Endothelial cell of umbilical vein (primary cell): Measurements from ENCODE around the gene SSB. TPM values are rescaled to one million over a fixed set of nuclear protein-coding genes. Genes with fewer than 3 reads are reported as not detected.

ENCODE experiments used
- BruUV-seq: library from RNA; stranded (reverse); fragments of 400-500 nt; replicated peaks from 2 replicates; lab custom pipeline; 2021; lab: Mats Ljungman, UMichigan
- CTCF ChIA-PET: fragments of 300-600, 350-600 bp; sonication (Branson Sonifier 250); formaldehyde crosslinking; loops from one replicate; lab custom pipeline; 2021; ENCODE audit warnings: antibody characterized with exemption, inconsistent platforms; lab: Charles Lee
- POLR2A ChIA-PET: fragments of 300-600, 350-600 bp; sonication (Branson Sonifier 250); formaldehyde crosslinking; loops from one replicate; lab custom pipeline; 2021; ENCODE audit warnings: antibody characterized with exemption, inconsistent platforms; lab: Charles Lee
- DNase-seq: peaks from one replicate; pipeline ENCODE4 v3.0.0-alpha.2; 2011; ENCODE audit warnings: low read depth, low spot score
- FAIRE-seq: peaks from 2 replicates; lab custom pipeline; 2011; peaks lifted over from hg19 to GRCh38; lab: Jason Lieb, UNC
- H2AFZ ChIP-seq: 2 replicates; pipeline ENCODE4 v1.6.0; 2012; ENCODE audit warnings: low read depth, low read length, control low read depth, inconsistent platforms
- H3K27ac ChIP-seq: 2 replicates; pipeline ENCODE4 v1.5.1; 2011; ENCODE audit warnings: low read depth, mild to moderate bottlenecking, control low read depth, low read length, moderate library complexity; ENCODE audit not compliant: insufficient read depth
- H3K27me3 ChIP-seq, 2 experiments: 2 replicates each; pipeline versions ENCODE4 v1.6.0 to v1.6.1; 2011; ENCODE audit warnings: low read length in 2 of 2, mixed read lengths in 1 of 2; ENCODE audit not compliant: control insufficient read depth in 2 of 2, insufficient read depth in 2 of 2
- H3K36me3 ChIP-seq, 2 experiments: 2 replicates in 1 of 2; 3 replicates in 1 of 2; pipeline ENCODE4 v1.5.1; 2011; ENCODE audit warnings: low read length in 2 of 2, mild to moderate bottlenecking in 1 of 2, moderate library complexity in 1 of 2; ENCODE audit not compliant: control insufficient read depth in 2 of 2, insufficient read depth in 2 of 2; ENCODE audit errors: extremely low read depth in 1 of 2
- H3K4me1 ChIP-seq: 3 replicates; pipeline ENCODE4 v1.5.1; 2011; ENCODE audit warnings: mild to moderate bottlenecking, low read length; ENCODE audit not compliant: control insufficient read depth, insufficient read depth; ENCODE audit errors: extremely low read depth
- H3K4me2 ChIP-seq: 2 replicates; pipeline ENCODE4 v1.6.1; 2011; ENCODE audit warnings: low read length, control low read depth, mixed read lengths; ENCODE audit not compliant: insufficient read depth
- H3K4me3 ChIP-seq, 3 experiments: fragments of 200-600 bp in 1 of 3; sonication (generic), shearing (Covaris generic) in 1 of 3; replicated peaks in 1 of 3; 2 replicates each; pipeline ENCODE4 v1.5.1; 2011 to 2016; ENCODE audit warnings: control low read depth in 3 of 3, low read length in 3 of 3, mild to moderate bottlenecking in 2 of 3, inconsistent platforms in 1 of 3, low read depth in 1 of 3, moderate library complexity in 1 of 3; ENCODE audit not compliant: insufficient read depth in 1 of 3
- H3K79me2 ChIP-seq: 2 replicates; pipeline ENCODE4 v1.6.0; 2012; ENCODE audit warnings: low read length, inconsistent platforms; ENCODE audit not compliant: control insufficient read depth, insufficient read depth
- H3K9ac ChIP-seq: replicated peaks from 2 replicates; pipeline ENCODE3; 2011; ENCODE audit warnings: low read length, control low read depth; ENCODE audit not compliant: insufficient read depth; ENCODE audit errors: extremely low read depth
- H3K9me1 ChIP-seq: replicated peaks from 3 replicates; pipeline ENCODE4 v1.6.0; 2011; ENCODE audit warnings: mild to moderate bottlenecking, low read length; ENCODE audit not compliant: control insufficient read depth, insufficient read depth; ENCODE audit errors: extremely low read depth
- H3K9me3 ChIP-seq: replicated peaks from 2 replicates; pipeline ENCODE4 v1.5.1; 2012; ENCODE audit warnings: low read length, inconsistent platforms; ENCODE audit not compliant: control insufficient read depth, insufficient read depth
- H4K20me1 ChIP-seq: replicated peaks from 2 replicates; pipeline ENCODE3; 2011; ENCODE audit warnings: mild to moderate bottlenecking, low read length; ENCODE audit not compliant: control insufficient read depth, insufficient read depth; ENCODE audit errors: extremely low read depth
- GATA2 ChIP-seq: IDR thresholded peaks from 2 replicates; pipeline ENCODE4 v1.7.0; 2011; ENCODE audit warnings: low read depth, mild to moderate bottlenecking, moderate library complexity, mixed read lengths, low read length; ENCODE audit not compliant: insufficient read length, insufficient read depth
- JUN ChIP-seq: IDR thresholded peaks from 2 replicates; pipeline ENCODE4 v1.6.1; 2011; ENCODE audit warnings: borderline replicate concordance, low read depth; ENCODE audit not compliant: insufficient read length, insufficient read depth
- MYC ChIP-seq: IDR thresholded peaks from one replicate; pipeline ENCODE4 v1.6.1; 2011; ENCODE audit warnings: mild to moderate bottlenecking, low read depth, low read length
- POLR2A ChIP-seq: IDR thresholded peaks from 2 replicates; pipeline ENCODE4 v1.6.1; 2012; ENCODE audit warnings: low read depth, mild to moderate bottlenecking, control low read depth, low read length
- dilution Hi-C: fragments of 300-500 bp; cut with MboI; formaldehyde crosslinking; loops from one replicate; pipeline ENCODE4 v1.15.0; 2019; ENCODE audit warnings: low sequenced_read_pairs; ENCODE audit not compliant: extremely low pct_ligation_motif_present
- intact Hi-C: fragments of 100-400 bp; cut with micrococcal nuclease; formaldehyde crosslinking; loops from one replicate; pipeline ENCODE4 v1.10.0; 2022
- polyA plus RNA-seq, 4 experiments: library from polyadenylated mRNA; depleted of rRNA in 3 of 4; stranded (reverse) in 3 of 4; unstranded in 1 of 4; fragments of >200 nt; gene quantifications; 2 replicates each; pipeline versions ENCODE4 v1.2.1 to v1.2.3, GENCODE V29; 2011 to 2012; ENCODE audit warnings: missing spikeins in 1 of 4
- total RNA-seq: library from RNA; stranded (reverse); gene quantifications from 2 replicates; pipeline ENCODE4 v1.2.3, GENCODE V29; 2021

Gene SSB
- total and polyA plus RNA-seq, 2 donors (not counting 3 experiments of a cell fraction or from before 2014, with no cell fraction given), result 36.1 to 125 TPM

GRCh38 chr2:169757356-169757755, 41.3 kb upstream of the SSB start:
- no peak overlapping the region for H3K4me3 ChIP-seq
- no peaks in the 10 kb centered on the region for H3K4me1 ChIP-seq
- H3K27ac ChIP-seq, result no peak overlapping the region
- no TSS peak for BruUV-seq
- DNase-seq, result no peak
- no peak for TF ChIP-seq JUN
- no peak for TF ChIP-seq MYC
- TF ChIP-seq POLR2A, result no peak
- no peak for TF ChIP-seq GATA2
- H3K9ac ChIP-seq, result no peak overlapping the region
- no peak overlapping the region for H2AFZ ChIP-seq
- H4K20me1 ChIP-seq, result no peaks in the 10 kb centered on the region
- H3K27me3 ChIP-seq, result no peaks in the 10 kb centered on the region
- ChIA-PET CTCF (interaction anchor here (0.6 kb wide), 1 partner anchor 15 kb away, joined by 3 read pairs; no protein-coding TSS in a partner anchor), POLR2A (no interaction called here)
- H3K9me1 ChIP-seq, result no peaks in the 10 kb centered on the region
- no peaks in the 10 kb centered on the region for H3K79me2 ChIP-seq
- intact Hi-C loops, result no loop called here
- no peaks in the 10 kb centered on the region for H3K36me3 ChIP-seq
- no peak overlapping the region for H3K4me2 ChIP-seq
- dilution Hi-C loops, result no loop called here
- FAIRE-seq, result no peak
- H3K9me3 ChIP-seq, result no peaks in the 10 kb centered on the region

DNA sequence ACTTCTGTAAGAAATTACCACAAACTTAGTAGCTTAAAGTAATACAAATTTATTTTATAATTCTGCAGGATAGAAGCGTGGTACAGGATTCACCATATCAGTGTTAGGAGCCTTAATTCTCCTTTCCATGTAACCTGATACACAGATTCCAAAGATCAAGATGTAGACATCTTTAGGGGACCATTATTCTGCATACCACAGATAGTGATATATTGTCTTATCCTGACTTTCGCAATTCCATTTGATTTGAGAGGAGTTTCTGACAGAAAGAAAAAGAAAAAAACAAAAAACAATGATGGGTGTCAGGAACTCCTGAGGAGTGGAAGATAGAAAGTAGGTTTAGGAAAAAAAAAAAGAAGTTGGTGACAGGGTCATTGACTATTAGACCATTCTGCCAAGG, 40.9 kb upstream of the SSB start:
- Histone ChIP-seq H3K27ac (no peak overlapping the region), H3K9me3 (no peaks in the 10 kb centered on the region), H3K4me2 (no peak overlapping the region), H3K36me3 (no peaks in the 10 kb centered on the region), H3K4me1 (no peaks in the 10 kb centered on the region), H3K9me1 (no peaks in the 10 kb centered on the region), H3K4me3 (no peak overlapping the region), H3K27me3 (no peaks in the 10 kb centered on the region), H4K20me1 (no peaks in the 10 kb centered on the region), H3K9ac (no peak overlapping the region), H3K79me2 (no peaks in the 10 kb centered on the region), H2AFZ (no peak overlapping the region)
- TF ChIP-seq JUN, result no peak
- no TSS peak for BruUV-seq
- POLR2A ChIA-PET, result no interaction called here
- intact Hi-C loops, result no loop called here
- FAIRE-seq, result no peak
- no peak for DNase-seq
- dilution Hi-C loops, result no loop called here
- CTCF ChIA-PET, result interaction anchor here (0.6 kb wide), 1 partner anchor 16 kb away, joined by 3 read pairs; no protein-coding TSS in a partner anchor
